Measurements from ENCODE around the gene DRC3.
"Not testable (repeated sequence)": the region's sequence is repeated elsewhere in the genome, so short reads cannot be mapped to it uniquely, and the experiment has no call there.

DRC3 gene

GRCh38 chr17:17971431-17972125 is 1.1 kb upstream of the DRC3 start:
- DNase-seq = no peak

GRCh38 chr17:17972952-17973254 is 241 bp downstream of the DRC3 start:
- DNase-seq = no peak

GRCh38 chr17:17975436-17975835 is 2.8 kb downstream of the DRC3 start:
- DNase-seq = no peak

- no peak for DNase-seq
These were observed 4.4 kb downstream of the DRC3 start for GRCh38 chr17:17976931-17977570.

- DNase-seq = no peak
These were observed 6.1 kb downstream of the DRC3 start for GRCh38 chr17:17978481-17979424.

- DNase-seq = no peak
These were observed 7.1 kb downstream of the DRC3 start for GRCh38 chr17:17979778-17980177.

GRCh38 chr17:17981330-17981729 is 8.7 kb downstream of the DRC3 start:
- no peak for DNase-seq

GRCh38 chr17:17982801-17983200 is 10.1 kb downstream of the DRC3 start:
- no peak for DNase-seq

GRCh38 chr17:17983376-17983775 is 10.7 kb downstream of the DRC3 start:
- no peak for DNase-seq

GRCh38 chr17:17983776-17984175 is 11.1 kb downstream of the DRC3 start:
- no peak for DNase-seq

GRCh38 chr17:17985153-17985552 is 12.5 kb downstream of the DRC3 start:
- DNase-seq = no peak

- no peak for DNase-seq
These were observed 12.9 kb downstream of the DRC3 start for GRCh38 chr17:17985555-17985954.

GRCh38 chr17:17987187-17987896 is 14.7 kb downstream of the DRC3 start:
- no peak for DNase-seq

- no peak for DNase-seq
These were observed 15.2 kb downstream of the DRC3 start for GRCh38 chr17:17987901-17988300.

- DNase-seq = no peak
These were observed 15.8 kb downstream of the DRC3 start for GRCh38 chr17:17988427-17988945.

- no peak for DNase-seq
These were observed 16.4 kb downstream of the DRC3 start for GRCh38 chr17:17989081-17989480.

- no peak for DNase-seq
These were observed 17.0 kb downstream of the DRC3 start for GRCh38 chr17:17989618-17990017.

GRCh38 chr17:17990282-17990681 is 17.6 kb downstream of the DRC3 start:
- DNase-seq = no peak

GRCh38 chr17:17993366-17993765 is 20.7 kb downstream of the DRC3 start:
- no peak for DNase-seq

- no peak for DNase-seq
These were observed 21.2 kb downstream of the DRC3 start for GRCh38 chr17:17993852-17994251.

GRCh38 chr17:17994271-17995069 is 21.8 kb downstream of the DRC3 start:
- peak; percentile 10 for DNase-seq

GRCh38 chr17:17995887-17996286 is 23.2 kb downstream of the DRC3 start:
- DNase-seq = not testable (repeated sequence)

All from CD4-positive, alpha-beta T cell treated with Interleukin-12 subunit alpha and Interleukin-12 subunit beta, for 1 hour (primary cell).